ENCODE results near the gene AEBP1. TPM values are rescaled to one million over a fixed set of nuclear protein-coding genes. Genes with fewer than 3 reads are reported as not detected.

Gene AEBP1
- total RNA-seq, 1 donor from 2014 or later: 81.1 TPM

- peaks cover 35% of the 10 kb centered on the region for H3K27me3 ChIP-seq (ENCODE audit: control insufficient read depth, insufficient read depth, low read length)
- no peaks in the 10 kb centered on the region for H3K36me3 ChIP-seq (ENCODE audit: control insufficient read depth, insufficient read depth, low read length)
- no peak for DNase-seq (ENCODE audit: low read depth)
- TF ChIP-seq, protein P1, sequence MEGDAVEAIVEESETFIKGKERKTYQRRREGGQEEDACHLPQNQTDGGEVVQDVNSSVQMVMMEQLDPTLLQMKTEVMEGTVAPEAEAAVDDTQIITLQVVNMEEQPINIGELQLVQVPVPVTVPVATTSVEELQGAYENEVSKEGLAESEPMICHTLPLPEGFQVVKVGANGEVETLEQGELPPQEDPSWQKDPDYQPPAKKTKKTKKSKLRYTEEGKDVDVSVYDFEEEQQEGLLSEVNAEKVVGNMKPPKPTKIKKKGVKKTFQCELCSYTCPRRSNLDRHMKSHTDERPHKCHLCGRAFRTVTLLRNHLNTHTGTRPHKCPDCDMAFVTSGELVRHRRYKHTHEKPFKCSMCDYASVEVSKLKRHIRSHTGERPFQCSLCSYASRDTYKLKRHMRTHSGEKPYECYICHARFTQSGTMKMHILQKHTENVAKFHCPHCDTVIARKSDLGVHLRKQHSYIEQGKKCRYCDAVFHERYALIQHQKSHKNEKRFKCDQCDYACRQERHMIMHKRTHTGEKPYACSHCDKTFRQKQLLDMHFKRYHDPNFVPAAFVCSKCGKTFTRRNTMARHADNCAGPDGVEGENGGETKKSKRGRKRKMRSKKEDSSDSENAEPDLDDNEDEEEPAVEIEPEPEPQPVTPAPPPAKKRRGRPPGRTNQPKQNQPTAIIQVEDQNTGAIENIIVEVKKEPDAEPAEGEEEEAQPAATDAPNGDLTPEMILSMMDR (IDR thresholded peaks at IDR 0.05; ENCODE audit: insufficient read depth, low read length, poor library complexity, severe bottlenecking): no peak
- no peak overlapping the region for H3K4me3 ChIP-seq (ENCODE audit: low read depth, low read length)
Observed at GRCh38 chr7:44066111-44066460, 38.1 kb upstream of the AEBP1 start.

GRCh38 chr7:44066494-44067063 lies 37.6 kb upstream of the AEBP1 start:
- no peaks in the 10 kb centered on the region for H3K36me3 ChIP-seq (ENCODE audit: control insufficient read depth, insufficient read depth, low read length)
- no peak for DNase-seq (ENCODE audit: low read depth)
- H3K4me3 ChIP-seq (ENCODE audit: low read depth, low read length): no peak overlapping the region
- TF ChIP-seq, protein P1 (IDR thresholded peaks at IDR 0.05; ENCODE audit: insufficient read depth, low read length, poor library complexity, severe bottlenecking): no peak
- H3K27me3 ChIP-seq (ENCODE audit: control insufficient read depth, insufficient read depth, low read length): peaks cover 35% of the 10 kb centered on the region

GRCh38 chr7:44067064-44067951 lies 36.8 kb upstream of the AEBP1 start:
- DNase-seq (ENCODE audit: low read depth): no peak
- TF ChIP-seq, protein P1 (IDR thresholded peaks at IDR 0.05; ENCODE audit: insufficient read depth, low read length, poor library complexity, severe bottlenecking): no peak
- Histone ChIP-seq H3K36me3 (ENCODE audit: control insufficient read depth, insufficient read depth, low read length) (no peaks in the 10 kb centered on the region), H3K27me3 (ENCODE audit: control insufficient read depth, insufficient read depth, low read length) (peaks cover 35% of the 10 kb centered on the region), H3K4me3 (ENCODE audit: low read depth, low read length) (no peak overlapping the region)

GRCh38 chr7:44068054-44068453 lies 36.1 kb upstream of the AEBP1 start:
- no peak for DNase-seq (ENCODE audit: low read depth)
- H3K36me3 ChIP-seq (ENCODE audit: control insufficient read depth, insufficient read depth, low read length): no peaks in the 10 kb centered on the region
- TF ChIP-seq, protein P1 (IDR thresholded peaks at IDR 0.05; ENCODE audit: insufficient read depth, low read length, poor library complexity, severe bottlenecking): no peak
- peaks cover 35% of the 10 kb centered on the region for H3K27me3 ChIP-seq (ENCODE audit: control insufficient read depth, insufficient read depth, low read length)
- no peak overlapping the region for H3K4me3 ChIP-seq (ENCODE audit: low read depth, low read length)

- DNase-seq (ENCODE audit: low read depth): no peak
- TF ChIP-seq, protein P1 (IDR thresholded peaks at IDR 0.05; ENCODE audit: insufficient read depth, low read length, poor library complexity, severe bottlenecking): no peak
- Histone ChIP-seq H3K36me3 (ENCODE audit: control insufficient read depth, insufficient read depth, low read length) (peaks cover 5% of the 10 kb centered on the region), H3K27me3 (ENCODE audit: control insufficient read depth, insufficient read depth, low read length) (peaks cover 5% of the 10 kb centered on the region), H3K4me3 (ENCODE audit: low read depth, low read length) (no peak overlapping the region)
Observed at GRCh38 chr7:44071726-44072363, 32.3 kb upstream of the AEBP1 start.
